Naive thymus-derived CD8-positive, alpha-beta T cell (primary cell): Measurements from ENCODE around the gene RRP1. TPM values are rescaled to one million over a fixed set of nuclear protein-coding genes. Genes with fewer than 3 reads are reported as not detected.
A peak's percentile ranks its signal among the peaks of the same experiment; 100 is the strongest.
"Not testable (repeated sequence)": the region's sequence is repeated elsewhere in the genome, so short reads cannot be mapped to it uniquely, and the experiment has no call there.

Source experiments
- ATAC-seq, 2 donors: fragments of 150-1000 bp; cut with Tn5 transposase in 1 of 2; sonication (Bioruptor Pico), chemical (Tn5 transposase) in 1 of 2; 1 replicate in 1 of 2; 2 replicates in 1 of 2; pipeline ENCODE4 v1.10.0; 2021; ENCODE audit warnings: mild to moderate bottlenecking in 2 of 2, moderate library complexity in 2 of 2
- POLR2A ChIA-PET: fragments of 350-600 bp; sonication (Branson Sonifier 250); formaldehyde crosslinking; loops from one replicate; lab custom pipeline; 2021; ENCODE audit warnings: antibody characterized with exemption; lab: Charles Lee
- DNase-seq, 10 donors: peaks; one replicate each; pipeline versions ENCODE4 v3.0.0 to v3.0.0-alpha.2; 2020 to 2022
- H3K27ac Mint-ChIP-seq, 10 donors: one replicate each; pipeline ENCODE4 v1.8.0; 2020 to 2022; ENCODE audit warnings: mild to moderate bottlenecking in 10 of 10, mixed read lengths in 10 of 10, moderate library complexity in 4 of 10, inconsistent platforms in 1 of 10
- H3K27me3 Mint-ChIP-seq, 5 donors: one replicate each; pipeline ENCODE4 v1.8.0; 2021 to 2022; ENCODE audit warnings: mixed read lengths in 5 of 5
- H3K36me3 Mint-ChIP-seq, 3 donors: one replicate each; pipeline ENCODE4 v1.8.0; 2020 to 2022; ENCODE audit warnings: mixed read lengths in 3 of 3, mild to moderate bottlenecking in 2 of 3, inconsistent platforms in 1 of 3
- H3K4me1 Mint-ChIP-seq, 4 donors: one replicate each; pipeline ENCODE4 v1.8.0; 2021 to 2022; ENCODE audit warnings: mixed read lengths in 4 of 4
- H3K4me3 Mint-ChIP-seq, 10 donors: one replicate each; pipeline ENCODE4 v1.8.0; 2020 to 2022; ENCODE audit warnings: mild to moderate bottlenecking in 10 of 10, mixed read lengths in 10 of 10, moderate library complexity in 6 of 10, inconsistent platforms in 1 of 10
- H3K9me3 Mint-ChIP-seq, 9 donors: one replicate each; pipeline ENCODE4 v1.8.0; 2020 to 2022; ENCODE audit warnings: mixed read lengths in 9 of 9, mild to moderate bottlenecking in 3 of 9, inconsistent platforms in 1 of 9, moderate library complexity in 1 of 9
- polyA plus RNA-seq, 3 donors: library from polyadenylated mRNA; unstranded; fragments of 300-500 nt; fragmentation: Illumina TruSeq; gene quantifications; one replicate each; pipeline ENCODE4 v1.2.3, GENCODE V29; 2021
- total RNA-seq, 8 experiments: library from RNA in 2 of 8; stranded (reverse) in 2 of 8; gene quantifications; one replicate each; pipeline ENCODE4 v1.2.3 and lab custom pipeline; 2021 to 2026

RRP1 gene
- total and polyA plus RNA-seq, 5 experiments from 2014 or later = 12.3 to 28.3 (median 23.5) TPM

GRCh38 chr21:43827015-43827611 lies 37.7 kb downstream of the RRP1 start:
- POLR2A ChIA-PET = interaction anchor here (0.6 kb wide), 1 partner anchor 77 kb away, joined by 3 read pairs; no protein-coding TSS in a partner anchor
- Mint-ChIP-seq H3K4me3 (no peak overlapping the region), H3K9me3 (no peaks in the 10 kb centered on the region), H3K4me1 (no peaks in the 10 kb centered on the region), H3K27ac (no peak overlapping the region), H3K36me3 (no peaks in the 10 kb centered on the region), H3K27me3 (peaks cover 0 to 9% (median 3%) of the 10 kb centered on the region in 5 donors)
- ATAC-seq (no peak), DNase-seq (no peak)

GRCh38 chr21:43829161-43829560 lies 39.8 kb downstream of the RRP1 start:
- ATAC-seq (no peak), DNase-seq (no peak)
- no peak overlapping the region for H3K4me3 Mint-ChIP-seq
- POLR2A ChIA-PET = no interaction called here
- H3K9me3 Mint-ChIP-seq = no peaks in the 10 kb centered on the region
- peaks cover 0 to 2% (median 0%) of the 10 kb centered on the region in 3 donors for H3K36me3 Mint-ChIP-seq
- H3K27ac Mint-ChIP-seq = peak overlapping the region in 2 of 10 donors; percentile 47 to 59
- peaks cover 6 to 27% (median 9%) of the 10 kb centered on the region in 5 donors for H3K27me3 Mint-ChIP-seq
- H3K4me1 Mint-ChIP-seq = peaks cover 0 to 6% (median 2%) of the 10 kb centered on the region in 4 donors

GRCh38 chr21:43829575-43830119 lies 40.3 kb downstream of the RRP1 start:
- no peaks in the 10 kb centered on the region for H3K9me3 Mint-ChIP-seq
- no peak overlapping the region for H3K4me3 Mint-ChIP-seq
- peaks cover 0 to 2% (median 0%) of the 10 kb centered on the region in 3 donors for H3K36me3 Mint-ChIP-seq
- peak overlapping the region in 2 of 10 donors; percentile 47 to 59 for H3K27ac Mint-ChIP-seq
- peaks cover 6 to 31% (median 11%) of the 10 kb centered on the region in 5 donors for H3K27me3 Mint-ChIP-seq
- peaks cover under 1 to 11% (median 4%) of the 10 kb centered on the region in 4 donors for H3K4me1 Mint-ChIP-seq
- POLR2A ChIA-PET = no interaction called here
- DNase-seq (no peak), ATAC-seq (no peak)

- H3K4me1 Mint-ChIP-seq = peaks cover 2 to 21% (median 14%) of the 10 kb centered on the region in 4 donors
- no peaks in the 10 kb centered on the region for H3K9me3 Mint-ChIP-seq
- POLR2A ChIA-PET = no interaction called here
- no peak overlapping the region for H3K4me3 Mint-ChIP-seq
- ATAC-seq = no peak
- peaks cover 0 to 2% (median 0%) of the 10 kb centered on the region in 3 donors for H3K36me3 Mint-ChIP-seq
- no peak for DNase-seq
- peaks cover 6 to 54% (median 26%) of the 10 kb centered on the region in 5 donors for H3K27me3 Mint-ChIP-seq
- H3K27ac Mint-ChIP-seq = peak overlapping the region in 2 of 10 donors; percentile 7 to 57
These were observed 42.8 kb downstream of the RRP1 start for GRCh38 chr21:43832158-43832550.

- ATAC-seq (no peak), DNase-seq (no peak)
- H3K27me3 Mint-ChIP-seq = peaks cover 8 to 54% (median 27%) of the 10 kb centered on the region in 5 donors
- POLR2A ChIA-PET = interaction anchor here (0.5 kb wide), 1 partner anchor 131 kb away, joined by 3 read pairs; no protein-coding TSS in a partner anchor
- H3K4me3 Mint-ChIP-seq = no peak overlapping the region
- H3K4me1 Mint-ChIP-seq = peaks cover 2 to 21% (median 14%) of the 10 kb centered on the region in 4 donors
- peaks cover 0 to 2% (median 0%) of the 10 kb centered on the region in 3 donors for H3K36me3 Mint-ChIP-seq
- no peaks in the 10 kb centered on the region for H3K9me3 Mint-ChIP-seq
- peak overlapping the region in 2 of 10 donors; percentile 7 to 57 for H3K27ac Mint-ChIP-seq
These were observed 43.3 kb downstream of the RRP1 start for GRCh38 chr21:43832648-43833047.

- Mint-ChIP-seq H3K27me3 (peaks cover 8 to 55% (median 29%) of the 10 kb centered on the region in 5 donors), H3K4me1 (peaks cover 2 to 21% (median 14%) of the 10 kb centered on the region in 4 donors), H3K9me3 (no peaks in the 10 kb centered on the region), H3K27ac (peak overlapping the region in 1 of 10 donors; percentile 25), H3K36me3 (peaks cover 0 to 2% (median 0%) of the 10 kb centered on the region in 3 donors), H3K4me3 (no peak overlapping the region)
- POLR2A ChIA-PET = no interaction called here
- no peak for DNase-seq
- no peak for ATAC-seq
These were observed 44.9 kb downstream of the RRP1 start for GRCh38 chr21:43834146-43834905.

- POLR2A ChIA-PET = no interaction called here
- ATAC-seq (no peak), DNase-seq (no peak)
- Mint-ChIP-seq H3K27ac (no peak overlapping the region), H3K4me3 (peak overlapping the region in 1 of 10 donors; percentile 42), H3K4me1 (peaks cover 2 to 21% (median 14%) of the 10 kb centered on the region in 4 donors), H3K36me3 (peaks cover 0 to 2% (median 0%) of the 10 kb centered on the region in 3 donors), H3K27me3 (peaks cover 8 to 55% (median 32%) of the 10 kb centered on the region in 5 donors), H3K9me3 (no peaks in the 10 kb centered on the region)
These were observed 45.7 kb downstream of the RRP1 start for GRCh38 chr21:43835050-43835449.

GRCh38 chr21:43835861-43836260 lies 46.5 kb downstream of the RRP1 start:
- H3K4me3 Mint-ChIP-seq = no peak overlapping the region
- POLR2A ChIA-PET = no interaction called here
- ATAC-seq (no peak), DNase-seq (no peak)
- peaks cover 2 to 21% (median 14%) of the 10 kb centered on the region in 4 donors for H3K4me1 Mint-ChIP-seq
- H3K27ac Mint-ChIP-seq = no peak overlapping the region
- no peaks in the 10 kb centered on the region for H3K9me3 Mint-ChIP-seq
- H3K36me3 Mint-ChIP-seq = peaks cover 0 to 2% (median 0%) of the 10 kb centered on the region in 3 donors
- peaks cover 5 to 55% (median 29%) of the 10 kb centered on the region in 5 donors for H3K27me3 Mint-ChIP-seq

GRCh38 chr21:43836616-43837015 lies 47.2 kb downstream of the RRP1 start:
- peaks cover 0 to 2% (median 0%) of the 10 kb centered on the region in 3 donors for H3K36me3 Mint-ChIP-seq
- POLR2A ChIA-PET = no interaction called here

GRCh38 chr21:43840259-43840658 lies 50.9 kb downstream of the RRP1 start:
- Mint-ChIP-seq H3K27ac (peak overlapping the region in 1 of 10 donors; percentile 9), H3K27me3 (peaks cover 1 to 27% (median 16%) of the 10 kb centered on the region in 5 donors)

More at GRCh38 chr21:43836616-43837015, 47.2 kb downstream of the RRP1 start:
- no peak overlapping the region for H3K4me3 Mint-ChIP-seq
- ATAC-seq = no peak
- no peak for DNase-seq
- peaks cover 5 to 55% (median 29%) of the 10 kb centered on the region in 5 donors for H3K27me3 Mint-ChIP-seq
- H3K4me1 Mint-ChIP-seq = peaks cover 2 to 21% (median 14%) of the 10 kb centered on the region in 4 donors
- no peaks in the 10 kb centered on the region for H3K9me3 Mint-ChIP-seq
- no peak overlapping the region for H3K27ac Mint-ChIP-seq

GRCh38 chr21:43842742-43843141 lies 53.4 kb downstream of the RRP1 start:
- ATAC-seq (no peak), DNase-seq (no peak)
- POLR2A ChIA-PET = interaction anchor here (0.6 kb wide), 1 partner anchor 65 kb away, joined by 3 read pairs; no protein-coding TSS in a partner anchor
- Mint-ChIP-seq H3K27ac (peak overlapping the region in 9 of 10 donors; percentile 29 to 72 (median 59)), H3K27me3 (peaks cover 0 to 6% (median 2%) of the 10 kb centered on the region in 5 donors), H3K4me1 (peaks cover 5 to 8% (median 6%) of the 10 kb centered on the region in 4 donors), H3K4me3 (peak overlapping the region in 8 of 10 donors; percentile 8 to 59 (median 40)), H3K36me3 (no peaks in the 10 kb centered on the region), H3K9me3 (no peaks in the 10 kb centered on the region)

More at GRCh38 chr21:43840259-43840658, 50.9 kb downstream of the RRP1 start:
- Mint-ChIP-seq H3K4me1 (peaks cover 5 to 12% (median 9%) of the 10 kb centered on the region in 4 donors), H3K9me3 (no peaks in the 10 kb centered on the region), H3K36me3 (no peaks in the 10 kb centered on the region), H3K4me3 (no peak overlapping the region)
- POLR2A ChIA-PET = interaction anchor here (0.7 kb wide), 1 partner anchor 76 kb away, joined by 3 read pairs; no protein-coding TSS in a partner anchor
- DNase-seq = no peak
- ATAC-seq = no peak

- POLR2A ChIA-PET, ATAC-seq, H3K4me3 Mint-ChIP-seq, DNase-seq, H3K36me3 Mint-ChIP-seq, H3K9me3 Mint-ChIP-seq, H3K27me3 Mint-ChIP-seq, H3K4me1 Mint-ChIP-seq: not testable (repeated sequence)
- peak overlapping the region in 1 of 10 donors; percentile 38 for H3K27ac Mint-ChIP-seq
These were observed 55.5 kb downstream of the RRP1 start for GRCh38 chr21:43844906-43845305.
